A673 (cell line): ENCODE results near the gene KRTAP2-3.

ENCODE experiments used
- EZH2 ChIP-seq: fragments of 200-600 bp; sonication (generic); IDR thresholded peaks from 2 replicates; pipeline ENCODE4 v1.6.1; 2017; ENCODE audit warnings: borderline replicate concordance, low read depth, mild to moderate bottlenecking, mixed read lengths, antibody characterized with exemption, low read length; ENCODE audit not compliant: poor library complexity, severe bottlenecking
- TF ChIP-seq, protein P1 (sequence below): fragments of 300-800, 200-600 bp; sonication (generic); conservative IDR thresholded peaks from 2 replicates; pipeline ENCODE4 v1.5.1; 2017; ENCODE audit warnings: low read depth, mild to moderate bottlenecking, antibody characterized with exemption, low read length, moderate library complexity, mixed read lengths

DNA sequence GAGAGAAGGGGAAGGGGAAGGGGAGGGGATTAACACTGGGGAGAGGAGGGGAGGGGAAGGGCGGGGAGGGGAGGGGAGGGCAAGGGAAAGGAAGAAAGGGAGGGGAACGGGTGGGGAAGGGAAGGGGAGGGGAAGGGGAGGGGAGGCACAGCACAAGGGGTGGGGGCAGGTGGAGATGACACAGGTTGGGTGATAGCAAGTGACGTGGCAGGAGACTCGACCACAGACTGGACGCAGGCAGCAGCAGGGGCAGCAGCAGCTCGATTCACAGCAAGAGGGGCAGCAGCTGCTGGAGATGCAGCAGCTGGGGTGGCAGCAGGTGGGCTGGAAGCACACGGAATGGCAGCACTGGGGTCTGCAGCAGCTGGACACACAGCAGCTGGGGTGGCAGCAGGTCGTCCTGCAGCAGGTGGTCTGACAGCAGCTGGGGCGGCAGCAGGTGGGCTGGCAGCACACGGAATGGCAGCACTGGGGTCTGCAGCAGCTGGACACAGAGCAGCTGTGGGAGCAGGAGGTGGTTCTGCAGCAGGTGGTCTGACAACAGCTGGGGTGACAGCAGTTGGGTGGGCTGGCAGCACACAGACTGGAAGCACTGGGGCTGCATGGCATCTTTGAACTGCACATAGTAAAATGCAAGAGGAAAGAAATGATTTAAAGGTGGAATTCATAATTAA lies 41.8 kb upstream of the KRTAP2-3 start, which contains the start of gene KRTAP4-16:
- TF ChIP-seq, protein P1, sequence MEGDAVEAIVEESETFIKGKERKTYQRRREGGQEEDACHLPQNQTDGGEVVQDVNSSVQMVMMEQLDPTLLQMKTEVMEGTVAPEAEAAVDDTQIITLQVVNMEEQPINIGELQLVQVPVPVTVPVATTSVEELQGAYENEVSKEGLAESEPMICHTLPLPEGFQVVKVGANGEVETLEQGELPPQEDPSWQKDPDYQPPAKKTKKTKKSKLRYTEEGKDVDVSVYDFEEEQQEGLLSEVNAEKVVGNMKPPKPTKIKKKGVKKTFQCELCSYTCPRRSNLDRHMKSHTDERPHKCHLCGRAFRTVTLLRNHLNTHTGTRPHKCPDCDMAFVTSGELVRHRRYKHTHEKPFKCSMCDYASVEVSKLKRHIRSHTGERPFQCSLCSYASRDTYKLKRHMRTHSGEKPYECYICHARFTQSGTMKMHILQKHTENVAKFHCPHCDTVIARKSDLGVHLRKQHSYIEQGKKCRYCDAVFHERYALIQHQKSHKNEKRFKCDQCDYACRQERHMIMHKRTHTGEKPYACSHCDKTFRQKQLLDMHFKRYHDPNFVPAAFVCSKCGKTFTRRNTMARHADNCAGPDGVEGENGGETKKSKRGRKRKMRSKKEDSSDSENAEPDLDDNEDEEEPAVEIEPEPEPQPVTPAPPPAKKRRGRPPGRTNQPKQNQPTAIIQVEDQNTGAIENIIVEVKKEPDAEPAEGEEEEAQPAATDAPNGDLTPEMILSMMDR: no peak
- TF ChIP-seq EZH2: no peak
